B cell (primary cell): ENCODE data around the gene ICOSLG. TPM values are rescaled to one million over a fixed set of nuclear protein-coding genes. Genes with fewer than 3 reads are reported as not detected.

ENCODE experiments used
- ATAC-seq: fragments of 200-7000 bp; cut with Tn5 transposase; one replicate; pipeline ENCODE4 v1.10.0; 2021; ENCODE audit warnings: low read depth, mild to moderate bottlenecking, moderate number of reproducible peaks, moderate library complexity
- CTCF ChIA-PET: fragments of 350-600 bp; sonication (Branson Sonifier 250); formaldehyde crosslinking; loops from one replicate; lab custom pipeline; 2021; ENCODE audit warnings: antibody characterized with exemption, inconsistent platforms; lab: Charles Lee
- POLR2A ChIA-PET: fragments of 350-600 bp; sonication (Branson Sonifier 250); formaldehyde crosslinking; loops from one replicate; lab custom pipeline; 2021; ENCODE audit warnings: antibody characterized with exemption; lab: Charles Lee
- DNase-seq: peaks from one replicate; pipeline ENCODE4 v3.0.0; 2013
- H2AFZ ChIP-seq: 2 replicates; pipeline ENCODE4 v1.6.1; 2012; ENCODE audit warnings: mild to moderate bottlenecking, low read depth, low read length; ENCODE audit not compliant: insufficient read depth, poor library complexity, severe bottlenecking
- H3K27ac ChIP-seq, 2 donors: 1 replicate in 1 of 2; 2 replicates in 1 of 2; pipeline ENCODE4 v1.5.1; 2012 to 2013; ENCODE audit warnings: low read length in 2 of 2, mild to moderate bottlenecking in 2 of 2, moderate library complexity in 1 of 2
- H3K27me3 ChIP-seq, 4 experiments: fragments of 200-600 bp in 1 of 4; sonication (generic) in 1 of 4; replicated peaks in 1 of 4; 1 replicate in 2 of 4; 2 replicates in 2 of 4; pipeline versions ENCODE4 v1.6.1 to v1.7.0; 2013 to 2016; ENCODE audit warnings: low read length in 3 of 4, mild to moderate bottlenecking in 2 of 4, mixed read lengths in 1 of 4, moderate library complexity in 1 of 4; ENCODE audit not compliant: insufficient read depth in 4 of 4, control insufficient read depth in 3 of 4; ENCODE audit errors: control extremely low read depth in 1 of 4
- H3K36me3 ChIP-seq, 2 experiments: replicated peaks in 1 of 2; 1 replicate in 1 of 2; 2 replicates in 1 of 2; pipeline versions ENCODE4 v1.6.1 to v1.7.1; 2013; ENCODE audit warnings: low read length in 1 of 2; ENCODE audit not compliant: insufficient read depth in 2 of 2, control insufficient read depth in 1 of 2; ENCODE audit errors: control extremely low read depth in 1 of 2, extremely low read depth in 1 of 2
- H3K4me1 ChIP-seq, 2 donors: fragments of 200-600 bp in 1 of 2; sonication (generic) in 1 of 2; 1 replicate in 1 of 2; 2 replicates in 1 of 2; pipeline versions ENCODE4 v1.5.1 to v1.6.1; 2013 to 2017; ENCODE audit warnings: low read length in 2 of 2; ENCODE audit not compliant: control insufficient read depth in 2 of 2, insufficient read depth in 2 of 2
- H3K4me2 ChIP-seq: replicated peaks from 2 replicates; pipeline ENCODE3; 2012; ENCODE audit warnings: mild to moderate bottlenecking, low read depth, low read length; ENCODE audit not compliant: poor library complexity, severe bottlenecking
- H3K4me3 ChIP-seq, 5 experiments: fragments of 200-600 bp in 1 of 5; sonication (generic) in 1 of 5; 1 replicate in 3 of 5; 2 replicates in 2 of 5; pipeline versions ENCODE4 v1.5.1 to v1.7.0; 2011 to 2016; ENCODE audit warnings: low read length in 4 of 5, mild to moderate bottlenecking in 4 of 5, low read depth in 2 of 5, control low read depth in 1 of 5, moderate library complexity in 1 of 5; ENCODE audit not compliant: insufficient read depth in 1 of 5; ENCODE audit errors: control extremely low read depth in 1 of 5, extremely low read depth in 1 of 5
- H3K79me2 ChIP-seq: fragments of 200-600 bp; sonication (generic); one replicate; pipeline ENCODE4 v1.6.0; 2016; ENCODE audit warnings: low read length; ENCODE audit not compliant: control insufficient read depth, insufficient read depth
- H3K9ac ChIP-seq: fragments of 200-600 bp; sonication (generic); 2 replicates; pipeline ENCODE4 v1.6.1; 2017; ENCODE audit warnings: mild to moderate bottlenecking, low read length, moderate library complexity
- H3K9me3 ChIP-seq, 3 donors: one replicate each; pipeline versions ENCODE4 v1.6.1 to v1.7.1; 2013; ENCODE audit warnings: low read length in 2 of 3; ENCODE audit not compliant: control insufficient read depth in 2 of 3, insufficient read depth in 1 of 3; ENCODE audit errors: control extremely low read depth in 1 of 3
- H4K20me1 ChIP-seq: 2 replicates; pipeline ENCODE4 v1.6.0; 2012; ENCODE audit warnings: mild to moderate bottlenecking, low read length; ENCODE audit not compliant: insufficient read depth, control insufficient read depth, poor library complexity, severe bottlenecking
- H3K27ac Mint-ChIP-seq: one replicate; pipeline ENCODE4 v1.8.0; 2021; ENCODE audit warnings: mixed read lengths
- H3K27me3 Mint-ChIP-seq: one replicate; pipeline ENCODE4 v1.8.0; 2021; ENCODE audit warnings: mixed read lengths
- H3K4me1 Mint-ChIP-seq: one replicate; pipeline ENCODE4 v1.8.0; 2021; ENCODE audit warnings: mixed read lengths
- H3K4me3 Mint-ChIP-seq: one replicate; pipeline ENCODE4 v1.8.0; 2021; ENCODE audit warnings: mixed read lengths
- H3K9me3 Mint-ChIP-seq: one replicate; pipeline ENCODE4 v1.8.0; 2022; ENCODE audit warnings: mixed read lengths; ENCODE audit not compliant: insufficient read depth
- EZH2 ChIP-seq: IDR thresholded peaks from 2 replicates; pipeline ENCODE4 v1.6.1; 2012; ENCODE audit warnings: borderline replicate concordance, low read depth, mild to moderate bottlenecking, moderate library complexity, low read length; ENCODE audit not compliant: insufficient read depth, poor library complexity, severe bottlenecking
- WGBS: methylation state at CpG from one replicate; pipeline ENCODE4 v1.1.5; 2013; ENCODE audit warnings: missing lambda C conversion rate; ENCODE audit not compliant: insufficient coverage; 5-methylcytosine and 5-hydroxymethylcytosine counted together
- intact Hi-C: fragments of 100-400 bp; cut with micrococcal nuclease; formaldehyde crosslinking; loops from one replicate; pipeline ENCODE4 v1.10.0; 2022
- polyA plus RNA-seq: library from polyadenylated mRNA; depleted of rRNA; stranded (reverse); fragments of >200 nt; gene quantifications from 2 replicates; pipeline ENCODE4 v1.2.3, GENCODE V29; 2012
- total RNA-seq, 2 donors: library from RNA; stranded (reverse); fragments of 120-200 nt in 1 of 2; gene quantifications; 1 replicate in 1 of 2; 2 replicates in 1 of 2; pipeline versions ENCODE4 v1.2.3 to v1.2.4, GENCODE V29; 2013 to 2022
- TF ChIP-seq, protein P1 (sequence below): fragments of 200-600 bp; IDR thresholded peaks from one replicate; pipeline ENCODE4 v1.8.0; 2022; ENCODE audit warnings: antibody characterized with exemption, mild to moderate bottlenecking

The ICOSLG gene
- total and polyA plus RNA-seq, 2 donors (not counting 1 experiment from before 2014, with no cell fraction given): 40.2 to 124 TPM

DNA sequence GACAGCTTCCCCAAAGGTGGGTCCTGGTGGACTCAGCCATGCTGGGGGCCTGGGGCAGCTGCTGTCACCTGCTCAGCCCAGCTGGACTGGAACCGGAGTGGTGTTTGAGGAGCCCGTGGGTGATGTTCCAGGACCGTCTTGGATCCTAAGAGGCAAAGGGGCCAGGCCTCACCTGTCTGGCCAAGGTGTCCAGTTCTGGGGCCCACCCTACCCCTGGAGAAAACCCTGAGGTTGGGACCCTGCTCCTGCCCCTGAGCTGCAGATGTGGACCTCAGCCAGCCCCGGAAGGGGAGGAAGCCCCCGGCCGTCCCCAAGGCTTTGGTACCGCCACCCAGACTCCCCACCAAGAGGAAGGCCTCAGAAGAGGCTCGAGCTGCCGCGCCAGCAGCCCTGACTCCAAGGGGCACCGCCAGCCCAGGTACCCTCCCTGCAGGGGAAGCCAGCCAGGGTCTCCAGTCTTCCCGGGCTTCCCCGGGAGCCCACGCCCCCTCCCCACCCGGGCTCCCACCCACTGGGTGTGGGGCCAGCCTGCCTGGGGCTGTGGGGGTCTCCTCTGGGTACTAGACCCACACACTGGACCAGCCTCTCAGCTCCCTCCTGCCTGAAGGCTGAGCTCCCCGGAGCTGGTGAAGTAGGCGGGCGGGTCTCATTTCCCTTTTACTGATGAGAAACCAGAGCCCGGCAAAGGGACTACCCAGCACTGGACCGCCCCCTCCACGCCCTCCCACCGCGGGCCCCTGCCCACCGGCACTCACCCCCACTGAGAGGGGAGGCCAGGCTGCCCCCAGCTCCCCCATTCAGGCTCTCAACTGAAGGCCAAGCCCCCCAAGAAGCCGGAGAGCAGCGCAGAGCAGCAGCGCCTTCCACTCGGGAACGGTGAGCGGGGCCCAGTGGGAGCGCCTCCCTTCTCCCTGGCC is 46.2 kb upstream of the ICOSLG start:
- H3K4me2 ChIP-seq: no peak overlapping the region
- no peaks in the 10 kb centered on the region for H3K79me2 ChIP-seq
- ATAC-seq (no peak), DNase-seq (no peak)
- 83% methylated on average over 27 of the region's 31 CpGs for WGBS
- H3K4me1 ChIP-seq: peaks cover 3 to 4% of the 10 kb centered on the region in 2 donors
- H3K36me3 ChIP-seq: no peaks in the 10 kb centered on the region
- H3K27ac ChIP-seq: no peak overlapping the region
- no peaks in the 10 kb centered on the region for H3K9me3 ChIP-seq
- no peak overlapping the region for H3K9ac ChIP-seq
- H3K4me1 Mint-ChIP-seq: peaks cover 20% of the 10 kb centered on the region
- H3K27me3 Mint-ChIP-seq: no peaks in the 10 kb centered on the region
- POLR2A ChIA-PET: no interaction called here
- no peaks in the 10 kb centered on the region for H3K27me3 ChIP-seq
- H3K27ac Mint-ChIP-seq: no peak overlapping the region
- intact Hi-C loops: no loop called here
- CTCF ChIA-PET: interaction anchor here (1.2 kb wide), 1 partner anchor 10 kb away, joined by 5 read pairs; no protein-coding TSS in a partner anchor
- H3K9me3 Mint-ChIP-seq: no peaks in the 10 kb centered on the region
- no peak overlapping the region for H3K4me3 Mint-ChIP-seq
- H3K4me3 ChIP-seq: no peak overlapping the region
- H4K20me1 ChIP-seq: no peaks in the 10 kb centered on the region
- no peak for TF ChIP-seq EZH2
- TF ChIP-seq, protein P1, sequence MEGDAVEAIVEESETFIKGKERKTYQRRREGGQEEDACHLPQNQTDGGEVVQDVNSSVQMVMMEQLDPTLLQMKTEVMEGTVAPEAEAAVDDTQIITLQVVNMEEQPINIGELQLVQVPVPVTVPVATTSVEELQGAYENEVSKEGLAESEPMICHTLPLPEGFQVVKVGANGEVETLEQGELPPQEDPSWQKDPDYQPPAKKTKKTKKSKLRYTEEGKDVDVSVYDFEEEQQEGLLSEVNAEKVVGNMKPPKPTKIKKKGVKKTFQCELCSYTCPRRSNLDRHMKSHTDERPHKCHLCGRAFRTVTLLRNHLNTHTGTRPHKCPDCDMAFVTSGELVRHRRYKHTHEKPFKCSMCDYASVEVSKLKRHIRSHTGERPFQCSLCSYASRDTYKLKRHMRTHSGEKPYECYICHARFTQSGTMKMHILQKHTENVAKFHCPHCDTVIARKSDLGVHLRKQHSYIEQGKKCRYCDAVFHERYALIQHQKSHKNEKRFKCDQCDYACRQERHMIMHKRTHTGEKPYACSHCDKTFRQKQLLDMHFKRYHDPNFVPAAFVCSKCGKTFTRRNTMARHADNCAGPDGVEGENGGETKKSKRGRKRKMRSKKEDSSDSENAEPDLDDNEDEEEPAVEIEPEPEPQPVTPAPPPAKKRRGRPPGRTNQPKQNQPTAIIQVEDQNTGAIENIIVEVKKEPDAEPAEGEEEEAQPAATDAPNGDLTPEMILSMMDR: no peak
- H2AFZ ChIP-seq: no peak overlapping the region

DNA sequence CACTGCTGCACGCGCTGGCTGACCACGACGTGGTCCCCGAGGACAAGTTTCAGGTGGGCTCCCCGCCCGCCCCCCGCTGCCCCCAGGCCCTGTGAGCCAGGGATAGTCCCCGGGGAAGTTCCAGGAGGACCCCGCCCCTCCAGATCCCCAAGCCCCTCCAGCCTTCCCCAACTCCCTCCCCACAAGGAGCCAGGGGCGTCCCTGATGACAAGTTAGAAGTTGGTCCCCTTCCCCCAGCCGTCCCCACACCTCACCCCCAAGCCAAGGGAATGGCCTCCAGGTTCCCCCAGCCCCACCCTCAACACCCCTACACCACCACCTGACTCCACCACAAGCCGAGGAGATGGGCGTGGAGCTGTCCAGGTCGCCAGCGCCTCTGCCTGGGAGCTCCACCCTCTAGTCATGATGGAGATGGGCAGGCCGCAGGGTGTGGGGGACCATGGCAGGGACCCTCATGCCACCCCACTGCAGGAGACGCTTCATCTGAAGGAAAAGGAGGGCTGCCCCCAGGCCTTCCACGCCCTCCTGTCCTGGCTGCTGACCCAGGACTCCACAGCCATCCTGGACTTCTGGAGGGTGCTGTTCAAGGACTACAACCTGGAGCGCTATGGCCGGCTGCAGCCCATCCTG is 45.5 kb upstream of the ICOSLG start:
- Mint-ChIP-seq H3K4me1 (peaks cover 17% of the 10 kb centered on the region), H3K27ac (no peak overlapping the region), H3K9me3 (no peaks in the 10 kb centered on the region), H3K27me3 (no peaks in the 10 kb centered on the region), H3K4me3 (no peak overlapping the region)
- H4K20me1 ChIP-seq: no peaks in the 10 kb centered on the region
- H2AFZ ChIP-seq: no peak overlapping the region
- no peaks in the 10 kb centered on the region for H3K27me3 ChIP-seq
- TF ChIP-seq, protein P1: no peak
- TF ChIP-seq EZH2: no peak
- H3K9ac ChIP-seq: no peak overlapping the region
- H3K4me3 ChIP-seq: no peak overlapping the region
- ChIA-PET CTCF (interaction anchor here (1.2 kb wide), 1 partner anchor 11 kb away, joined by 5 read pairs; no protein-coding TSS in a partner anchor), POLR2A (no interaction called here)
- H3K4me2 ChIP-seq: no peak overlapping the region
- no peak overlapping the region for H3K27ac ChIP-seq
- no peaks in the 10 kb centered on the region for H3K79me2 ChIP-seq
- no peaks in the 10 kb centered on the region for H3K9me3 ChIP-seq
- 87% methylated on average over 17 of the region's 21 CpGs for WGBS
- H3K4me1 ChIP-seq: peaks cover 3 to 7% of the 10 kb centered on the region in 2 donors
- DNase-seq: no peak
- H3K36me3 ChIP-seq: no peaks in the 10 kb centered on the region
- ATAC-seq: no peak
- intact Hi-C loops: no loop called here
